K562 (cell line): Measurements from ENCODE around the gene ABHD13. TPM values are rescaled to one million over a fixed set of nuclear protein-coding genes. Genes with fewer than 3 reads are reported as not detected.

Experiments used
- ATAC-seq: fragments of 200-7000 bp; cut with Tn5 transposase; 3 replicates; pipeline ENCODE4 v1.9.1; 2020; ENCODE audit warnings: moderate library complexity
- BruUV-seq: library from RNA; stranded (reverse); fragments of 400-500 nt; replicated peaks from 2 replicates; lab custom pipeline; 2021; lab: Mats Ljungman, UMichigan
- CTCF ChIA-PET: fragments of 300-600 bp; formaldehyde crosslinking; extraction: SDS; loops from one replicate; lab custom pipeline; 2021; ENCODE audit warnings: low intra/inter-chr PET ratio; lab: Yijun Ruan, JAX
- POLR2A ChIA-PET: fragments of 300-600, 350-650 bp; sonication (Branson Sonifier 250); formaldehyde crosslinking; extraction: SDS; loops from one replicate; lab custom pipeline; 2021; ENCODE audit warnings: antibody characterized with exemption, inconsistent platforms; lab: Yijun Ruan, JAX
- DNase-seq, 4 experiments: peaks; one replicate each; pipeline versions ENCODE4 v3.0.0 to v3.0.0-alpha.2; 2011 to 2018; ENCODE audit warnings: low spot score in 3 of 4, mixed read lengths in 3 of 4; ENCODE audit errors: extremely low read depth in 1 of 4
- FAIRE-seq: peaks from 2 replicates; lab custom pipeline; 2011; peaks lifted over from hg19 to GRCh38; lab: Jason Lieb, UNC
- H2AFZ ChIP-seq: 2 replicates; pipeline ENCODE4 v1.6.0; 2011; ENCODE audit warnings: low read depth, low read length, control low read depth, inconsistent platforms
- H3K27ac ChIP-seq: fragments of 200-600 bp; 3 replicates; pipeline ENCODE4 v1.8.0; 2011; ENCODE audit warnings: low read depth, mild to moderate bottlenecking, control low read depth, inconsistent platforms, low read length, moderate library complexity, mixed read lengths; ENCODE audit errors: extremely low read depth
- H3K27me3 ChIP-seq, 2 experiments: fragments of 300-600 bp in 1 of 2; 2 replicates in 1 of 2; 3 replicates in 1 of 2; pipeline versions ENCODE4 v1.6.0 to v1.8.0; 2011; ENCODE audit warnings: inconsistent platforms in 2 of 2, low read length in 2 of 2, mild to moderate bottlenecking in 1 of 2, mixed read lengths in 1 of 2, moderate library complexity in 1 of 2; ENCODE audit not compliant: control insufficient read depth in 2 of 2, insufficient read depth in 2 of 2
- H3K36me3 ChIP-seq: fragments of 300-600 bp; 3 replicates; pipeline ENCODE4 v1.8.0; 2011; ENCODE audit warnings: mild to moderate bottlenecking, low read length, inconsistent platforms; ENCODE audit not compliant: control insufficient read depth, insufficient read depth
- H3K4me1 ChIP-seq, 2 experiments: fragments of 200-600 bp in 1 of 2; replicated peaks in 1 of 2; 2 replicates in 1 of 2; 3 replicates in 1 of 2; pipeline versions ENCODE4 v1.5.1 to v1.8.0; 2011; ENCODE audit warnings: inconsistent platforms in 2 of 2, low read length in 2 of 2, mild to moderate bottlenecking in 1 of 2, mixed read lengths in 1 of 2, moderate library complexity in 1 of 2; ENCODE audit not compliant: control insufficient read depth in 2 of 2, insufficient read depth in 2 of 2
- H3K4me2 ChIP-seq: 2 replicates; pipeline ENCODE4 v1.6.1; 2011; ENCODE audit warnings: low read length, control low read depth, inconsistent platforms, mixed read lengths; ENCODE audit not compliant: insufficient read depth
- H3K4me3 ChIP-seq: fragments of 200-600 bp; sonication (generic), shearing (Covaris generic); 2 replicates; pipeline ENCODE4 v1.5.1; 2016; ENCODE audit warnings: control low read depth, inconsistent platforms
- H3K79me2 ChIP-seq: fragments of 200-600 bp; 3 replicates; pipeline ENCODE4 v1.8.0; 2011; ENCODE audit warnings: low read length, inconsistent platforms; ENCODE audit not compliant: control insufficient read depth, insufficient read depth
- H3K9ac ChIP-seq, 2 experiments: 2 replicates each; pipeline versions ENCODE4 v1.6.0 to v1.6.1; 2011; ENCODE audit warnings: low read depth in 2 of 2, low read length in 2 of 2, control low read depth in 1 of 2, inconsistent platforms in 1 of 2, mild to moderate bottlenecking in 1 of 2, mixed read lengths in 1 of 2; ENCODE audit not compliant: insufficient read depth in 1 of 2
- H3K9me1 ChIP-seq: one replicate; pipeline ENCODE4 v1.6.0; 2011; ENCODE audit warnings: inconsistent platforms, mild to moderate bottlenecking, low read length, moderate library complexity; ENCODE audit not compliant: control insufficient read depth, insufficient read depth
- H3K9me3 ChIP-seq: replicated peaks from 2 replicates; pipeline ENCODE4 v1.5.1; 2011; ENCODE audit warnings: low read depth, low read length, inconsistent platforms; ENCODE audit not compliant: control insufficient read depth, insufficient read depth
- H4K20me1 ChIP-seq: replicated peaks from 2 replicates; pipeline ENCODE4 v1.6.1; 2011; ENCODE audit warnings: low read length, inconsistent platforms, mixed read lengths; ENCODE audit not compliant: control insufficient read depth, insufficient read depth
- ARID1B ChIP-seq: fragments of 450-650 bp; IDR thresholded peaks from 2 replicates; pipeline ENCODE4 v1.6.1; 2016; ENCODE audit warnings: antibody characterized with exemption, mild to moderate bottlenecking, inconsistent platforms
- BRD9 ChIP-seq: fragments of 450-650 bp; IDR thresholded peaks from 2 replicates; pipeline ENCODE4 v1.6.1; 2018; ENCODE audit warnings: low read depth; ENCODE audit not compliant: partially characterized antibody
- C11orf30 ChIP-seq: fragments of 450-650 bp; IDR thresholded peaks from 2 replicates; pipeline ENCODE4 v1.6.1; 2016; ENCODE audit warnings: low read depth, mild to moderate bottlenecking
- CCAR2 ChIP-seq: fragments of 200-400 bp; formaldehyde crosslinking; IDR thresholded peaks from 2 replicates; pipeline ENCODE4 v1.6.1; 2017; ENCODE audit warnings: mild to moderate bottlenecking, low read depth, low read length
- CHD1 ChIP-seq: fragments of 200-600 bp; sonication (generic); IDR thresholded peaks from one replicate; pipeline ENCODE4 v1.6.1; 2012; ENCODE audit warnings: mild to moderate bottlenecking, moderate library complexity, low read length, inconsistent platforms
- ETV6 ChIP-seq, 3 experiments: fragments of 150-350 bp in 1 of 3; sonication (generic) in 1 of 3; formaldehyde crosslinking in 1 of 3; IDR thresholded peaks; 2 replicates each; pipeline versions ENCODE4 v1.6.1 to v1.8.0; 2014 to 2022; ENCODE audit warnings: borderline replicate concordance in 2 of 3, low read depth in 2 of 3, antibody characterized with exemption in 1 of 3, low read length in 1 of 3, mild to moderate bottlenecking in 1 of 3, missing genetic modification reagents in 1 of 3
- FOSL1 ChIP-seq: fragments of 200-800 bp; sonication (Bioruptor generic); conservative IDR thresholded peaks from 2 replicates; pipeline ENCODE4 v1.6.1; 2016; ENCODE audit warnings: missing genetic modification characterization, missing compliant biosample characterization
- FOXA3 ChIP-seq, 2 experiments: fragments of 450-650 bp in 1 of 2; sonication (generic) in 1 of 2; formaldehyde crosslinking; IDR thresholded peaks in 1 of 2; conservative IDR thresholded peaks in 1 of 2; 2 replicates each; pipeline versions ENCODE4 v1.4.0 to v1.8.0; 2020 to 2022; ENCODE audit warnings: mild to moderate bottlenecking in 2 of 2, missing genetic modification reagents in 1 of 2
- HBP1 ChIP-seq: fragments of 450-650 bp; formaldehyde crosslinking; IDR thresholded peaks from 2 replicates; pipeline ENCODE4 v1.4.0; 2022; ENCODE audit warnings: missing genetic modification characterization
- IRF9 ChIP-seq: fragments of 450-650 bp; IDR thresholded peaks from 2 replicates; pipeline ENCODE4 v1.6.1; 2016; ENCODE audit warnings: missing biosample characterization, missing genetic modification characterization
- JUND ChIP-seq, 2 experiments: IDR thresholded peaks; 2 replicates in 1 of 2; 3 replicates in 1 of 2; pipeline ENCODE4 v1.6.1; 2011; ENCODE audit warnings: borderline replicate concordance in 2 of 2, low read depth in 2 of 2, low read length in 2 of 2, improper control_type of control experiment in 1 of 2, missing biosample characterization in 1 of 2, missing genetic modification characterization in 1 of 2, missing genetic modification reagents in 1 of 2
- MYNN ChIP-seq, 2 experiments: sonication (generic); formaldehyde crosslinking in 1 of 2; IDR thresholded peaks; 2 replicates each; pipeline versions ENCODE4 v1.5.0 to v1.6.1; 2016 to 2020; ENCODE audit warnings: antibody characterized with exemption in 1 of 2, missing genetic modification reagents in 1 of 2
- NFE2 ChIP-seq: IDR thresholded peaks from 2 replicates; pipeline ENCODE4 v1.6.1; 2014; ENCODE audit warnings: antibody characterized with exemption, low read depth
- NR3C1 ChIP-seq: sonication (generic); formaldehyde crosslinking; IDR thresholded peaks from 2 replicates; pipeline ENCODE4 v1.8.1; 2022; ENCODE audit warnings: missing genetic modification reagents
- RB1 ChIP-seq: fragments of 450-650 bp; IDR thresholded peaks from 2 replicates; pipeline ENCODE4 v1.6.1; 2017; ENCODE audit warnings: low read depth, mild to moderate bottlenecking
- SMARCE1 ChIP-seq: fragments of 450-650 bp; IDR thresholded peaks from 2 replicates; pipeline ENCODE4 v1.7.1; 2016; ENCODE audit warnings: mild to moderate bottlenecking
- SRF ChIP-seq, 2 experiments: fragments of 250-450, 450-650 bp in 1 of 2; sonication (Bioruptor Pico) in 1 of 2; sonication (generic) in 1 of 2; formaldehyde crosslinking; IDR thresholded peaks; 2 replicates each; pipeline versions ENCODE4 v1.5.0 to v1.5.1; 2020 to 2022; ENCODE audit warnings: mild to moderate bottlenecking in 1 of 2, missing genetic modification reagents in 1 of 2
- SRSF1 ChIP-seq: fragments of 200-400 bp; formaldehyde crosslinking; IDR thresholded peaks from 2 replicates; pipeline ENCODE4 v1.6.1; 2017; ENCODE audit warnings: mild to moderate bottlenecking, low read depth, low read length, moderate library complexity
- TARDBP ChIP-seq: fragments of 450-650 bp; IDR thresholded peaks from 2 replicates; pipeline ENCODE4 v1.6.1; 2016
- ZFP36 ChIP-seq: fragments of 150-350 bp; IDR thresholded peaks from 2 replicates; pipeline ENCODE4 v1.6.1; 2018; ENCODE audit warnings: low read length, low read depth; ENCODE audit not compliant: partially characterized antibody
- ZNF316 ChIP-seq: fragments of 450-650 bp; IDR thresholded peaks from 2 replicates; pipeline ENCODE4 v1.6.1; 2016
- in situ Hi-C: fragments of 300-500 bp; cut with MboI; formaldehyde crosslinking; loops from 4 replicates; pipeline ENCODE4 v1.15.0; 2018; ENCODE audit warnings: inconsistent platforms, mixed read lengths
- intact Hi-C: fragments of 100-400 bp; cut with micrococcal nuclease; formaldehyde crosslinking; loops from 2 replicates; pipeline ENCODE4 v1.14.2; 2022
- polyA plus RNA-seq, 8 experiments: library from polyadenylated mRNA; depleted of rRNA in 4 of 8; stranded (reverse) in 5 of 8; unstranded in 3 of 8; fragments of >200 nt; fragmentation: Nextera tagmentation in 2 of 8; fragmentation: Illumina TruSeq in 1 of 8; extraction: Ambion mirVana in 2 of 8; extraction: Trizol in 1 of 8; gene quantifications; 2 replicates each; pipeline versions ENCODE4 v1.2.1 to v1.2.3, GENCODE V29; 2011 to 2014; ENCODE audit warnings: inconsistent platforms in 1 of 8, missing spikeins in 1 of 8
- total RNA-seq, 7 experiments: library from RNA; depleted of rRNA in 6 of 7; stranded (reverse); fragments of >200 nt in 6 of 7; fragmentation: Illumina TruSeq in 2 of 7; extraction: Trizol in 2 of 7; gene quantifications; 2 replicates each; pipeline versions ENCODE4 v1.2.1 to v1.2.3, GENCODE V29; 2011 to 2021; ENCODE audit warnings: low replicate concordance in 1 of 7

The ABHD13 gene
- total and polyA plus RNA-seq, 9 of the 15 experiments (the other 6 are each of a cell fraction or from before 2014, with no cell fraction given), result 1.7 to 7.0 (median 4.1) TPM

GRCh38 chr13:108270442-108270841, 52.2 kb downstream of the ABHD13 start (continued):
- TF ChIP-seq SRF (CRISPR knock-in tag; IDR thresholded peaks at IDR 0.05), result no peak
- no peak for TF ChIP-seq NR3C1 (CRISPR knock-in tag)
- TF ChIP-seq RB1, result no peak
- TF ChIP-seq MYNN (IDR thresholded peaks at IDR 0.05), result no peak
- no peak for TF ChIP-seq MYNN (CRISPR knock-in tag; IDR thresholded peaks at IDR 0.05)

- ChIA-PET CTCF (no interaction called here), POLR2A (no interaction called here)
- Histone ChIP-seq H3K79me2 (no peaks in the 10 kb centered on the region), H3K27ac (no peak overlapping the region), H4K20me1 (no peaks in the 10 kb centered on the region), H2AFZ (no peak overlapping the region), H3K4me1 (peaks cover 2 to 7% of the 10 kb centered on the region in 2 experiments; a peak in 4 of 5 replicates), H3K4me3 (no peak overlapping the region), H3K9me1 (no peaks in the 10 kb centered on the region), H3K27me3 (no peaks in the 10 kb centered on the region), H3K9me3 (no peaks in the 10 kb centered on the region), H3K4me2 (no peak overlapping the region), H3K9ac (no peak overlapping the region), H3K36me3 (no peaks in the 10 kb centered on the region)
- no TSS peak for BruUV-seq
- intact Hi-C loops, result no loop called here
- no peak for ATAC-seq
- FAIRE-seq, result no peak
- in situ Hi-C loops, result no loop called here
- no peak for DNase-seq
- peak; percentile 19; the same call in 1 of the 2 replicates for TF ChIP-seq JUND (IDR thresholded peaks at IDR 0.05; ENCODE audit: borderline replicate concordance, low read depth, low read length)
- peak; percentile 24; the same call in 1 of the 3 replicates for TF ChIP-seq JUND (tag; IDR thresholded peaks at IDR 0.05; ENCODE audit: borderline replicate concordance, low read depth, low read length)
- TF ChIP-seq ARID1B, result peak; percentile 55
- TF ChIP-seq TARDBP, result no peak
- TF ChIP-seq ZNF316, result peak; percentile 13; the same call in 1 of the 2 replicates
- TF ChIP-seq ETV6 (IDR thresholded peaks at IDR 0.05; ENCODE audit: borderline replicate concordance in 1 of 2, low read depth in 2 of 2, low read length in 1 of 2), result no peak
- no peak for TF ChIP-seq ETV6 (CRISPR knock-in tag; IDR thresholded peaks at IDR 0.05; ENCODE audit: borderline replicate concordance)
- peak in 1 of 2 experiments; percentile 47; a peak in 1 of 4 replicates for TF ChIP-seq FOXA3 (CRISPR knock-in tag; conservative IDR thresholded peaks at IDR 0.05 in 1 of 2, IDR thresholded peaks at IDR 0.05 in 1 of 2)
- peak; percentile 34 for TF ChIP-seq C11orf30
- TF ChIP-seq HBP1, result no peak
- TF ChIP-seq BRD9, result no peak
- no peak for TF ChIP-seq CHD1
- no peak for TF ChIP-seq CCAR2
- peak; percentile 49 for TF ChIP-seq NFE2
- no peak for TF ChIP-seq IRF9
- TF ChIP-seq FOSL1, result peak; percentile 44; the same call in 1 of the 2 replicates
- no peak for TF ChIP-seq SRSF1
- peak; percentile 51; the same call in 1 of the 2 replicates for TF ChIP-seq SMARCE1
- TF ChIP-seq ZFP36, result no peak
These were observed 54.1 kb downstream of the ABHD13 start for GRCh38 chr13:108272333-108272732.
